CD4-positive, CD25-positive, alpha-beta regulatory T cell (primary cell): ENCODE results near the gene CWC25. TPM values are rescaled to one million over a fixed set of nuclear protein-coding genes. Genes with fewer than 3 reads are reported as not detected.
"Not testable (repeated sequence)": the region's sequence is repeated elsewhere in the genome, so short reads cannot be mapped to it uniquely, and the experiment has no call there.

Experiments used
- ATAC-seq, 2 donors: fragments of 150-1000 bp; cut with Tn5 transposase; one replicate each; pipeline ENCODE4 v1.10.0; 2021; ENCODE audit warnings: low read depth in 2 of 2, moderate number of reproducible peaks in 2 of 2, moderate library complexity in 1 of 2
- DNase-seq, 3 donors: peaks; one replicate each; pipeline versions ENCODE4 v3.0.0 to v3.0.0-alpha.2; 2012 to 2022; ENCODE audit warnings: mixed read lengths in 1 of 3
- H3K27ac ChIP-seq: one replicate; pipeline ENCODE4 v1.7.0; 2013; ENCODE audit warnings: mild to moderate bottlenecking, low read length; ENCODE audit not compliant: insufficient read depth, poor library complexity, severe bottlenecking
- H3K27me3 ChIP-seq: one replicate; pipeline ENCODE4 v1.7.0; 2013; ENCODE audit warnings: low read length; ENCODE audit not compliant: control insufficient read depth, insufficient read depth
- H3K36me3 ChIP-seq: one replicate; pipeline ENCODE4 v1.7.0; 2013; ENCODE audit warnings: mild to moderate bottlenecking, low read length, moderate library complexity; ENCODE audit not compliant: control insufficient read depth, insufficient read depth
- H3K4me1 ChIP-seq: 2 replicates; pipeline ENCODE4 v1.7.0; 2013; ENCODE audit warnings: mild to moderate bottlenecking, low read length; ENCODE audit not compliant: insufficient read depth, control insufficient read depth, poor library complexity, severe bottlenecking
- H3K4me3 ChIP-seq: one replicate; pipeline ENCODE4 v1.7.0; 2013; ENCODE audit warnings: low read depth, mild to moderate bottlenecking, low read length, moderate library complexity
- H3K9me3 ChIP-seq, 2 experiments: 1 replicate in 1 of 2; 2 replicates in 1 of 2; pipeline ENCODE4 v1.7.0; 2013; ENCODE audit warnings: low read length in 2 of 2, mild to moderate bottlenecking in 1 of 2, moderate library complexity in 1 of 2; ENCODE audit not compliant: control insufficient read depth in 2 of 2
- H3K27ac Mint-ChIP-seq, 3 donors: one replicate each; pipeline ENCODE4 v1.8.0; 2020 to 2022; ENCODE audit warnings: mild to moderate bottlenecking in 3 of 3, mixed read lengths in 3 of 3, moderate library complexity in 2 of 3
- H3K27me3 Mint-ChIP-seq: one replicate; pipeline ENCODE4 v1.8.0; 2022; ENCODE audit warnings: mild to moderate bottlenecking, mixed read lengths
- H3K36me3 Mint-ChIP-seq: one replicate; pipeline ENCODE4 v1.8.0; 2020; ENCODE audit warnings: mixed read lengths
- H3K4me1 Mint-ChIP-seq, 4 donors: one replicate each; pipeline ENCODE4 v1.8.0; 2020 to 2022; ENCODE audit warnings: mixed read lengths in 4 of 4, mild to moderate bottlenecking in 1 of 4
- H3K4me3 Mint-ChIP-seq, 4 donors: one replicate each; pipeline ENCODE4 v1.8.0; 2020 to 2022; ENCODE audit warnings: mild to moderate bottlenecking in 4 of 4, mixed read lengths in 4 of 4, moderate library complexity in 3 of 4
- H3K9me3 Mint-ChIP-seq, 7 donors: one replicate each; pipeline ENCODE4 v1.8.0; 2020 to 2022; ENCODE audit warnings: mixed read lengths in 7 of 7, mild to moderate bottlenecking in 3 of 7, moderate library complexity in 2 of 7
- polyA plus RNA-seq, 4 donors: library from polyadenylated mRNA; unstranded; fragments of 300-500 nt; fragmentation: Illumina TruSeq; gene quantifications; one replicate each; pipeline ENCODE4 v1.2.3, GENCODE V29; 2021
- total RNA-seq: library from RNA; stranded (reverse); gene quantifications from one replicate; pipeline ENCODE4 v1.2.3, GENCODE V29; 2022

The CWC25 gene
- total and polyA plus RNA-seq, 5 donors from 2014 or later, result 4.4 to 69.5 (median 9.4) TPM

DNA sequence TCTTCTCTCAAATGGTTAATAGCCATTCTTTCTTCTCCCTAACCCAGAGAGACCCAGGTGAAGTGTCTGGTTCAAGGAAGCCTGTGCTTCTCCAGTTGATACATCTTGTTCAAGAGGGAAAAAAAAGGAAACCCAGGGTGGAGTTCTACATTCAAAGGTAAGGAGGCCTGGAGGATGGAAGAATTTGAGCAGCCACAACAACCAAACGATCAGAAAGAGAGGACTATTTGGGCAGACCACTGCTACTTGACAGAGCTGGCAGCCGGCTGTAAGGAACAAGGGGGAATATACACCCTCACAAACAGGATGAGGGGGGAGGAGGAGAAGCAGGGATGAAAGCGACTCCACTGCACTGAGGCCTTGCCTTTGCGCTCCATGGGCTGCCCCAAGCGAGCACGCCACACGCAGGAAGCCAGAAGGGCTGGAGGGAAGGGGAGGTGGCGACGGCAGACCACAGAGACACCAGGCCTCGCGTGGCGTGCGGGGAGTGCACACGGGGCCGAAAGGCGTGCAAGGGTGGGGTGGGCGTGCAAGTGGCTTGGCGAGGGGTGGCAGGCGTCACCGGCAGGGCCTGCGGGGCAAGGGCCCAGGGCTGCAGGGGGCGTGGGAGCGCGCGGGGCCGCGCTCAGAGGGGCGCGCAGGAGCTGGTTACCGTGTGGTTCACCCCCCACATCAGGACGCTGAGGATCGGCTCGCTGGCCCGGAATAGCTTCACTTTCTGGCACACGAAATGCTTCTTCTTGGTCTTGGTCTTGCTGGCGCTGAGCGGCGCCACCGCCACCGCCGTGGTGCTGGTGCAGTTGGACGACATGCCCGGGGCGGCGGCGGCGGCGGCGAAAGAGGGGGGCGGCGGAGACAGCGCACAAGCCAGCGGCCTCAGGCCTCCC lies 26.3 kb downstream of the CWC25 start:
- Mint-ChIP-seq H3K9me3 (no peaks in the 10 kb centered on the region), H3K27me3 (no peaks in the 10 kb centered on the region), H3K4me3 (peak overlapping the region; percentile 89 to 96 (median 94)), H3K36me3 (peaks cover 26% of the 10 kb centered on the region), H3K27ac (peak overlapping the region; percentile 87 to 94 (median 87)), H3K4me1 (peaks cover 16 to 52% (median 42%) of the 10 kb centered on the region in 4 donors)
- peak in 2 of 3 donors; percentile 47 to 80 for DNase-seq
- Histone ChIP-seq H3K4me1 (peaks cover 25% of the 10 kb centered on the region), H3K9me3 (no peaks in the 10 kb centered on the region), H3K4me3 (peak overlapping the region; percentile 88), H3K27me3 (no peaks in the 10 kb centered on the region), H3K36me3 (peaks cover 25% of the 10 kb centered on the region), H3K27ac (peak overlapping the region; percentile 87)
- ATAC-seq, result peak; percentile 32 to 40

DNA sequence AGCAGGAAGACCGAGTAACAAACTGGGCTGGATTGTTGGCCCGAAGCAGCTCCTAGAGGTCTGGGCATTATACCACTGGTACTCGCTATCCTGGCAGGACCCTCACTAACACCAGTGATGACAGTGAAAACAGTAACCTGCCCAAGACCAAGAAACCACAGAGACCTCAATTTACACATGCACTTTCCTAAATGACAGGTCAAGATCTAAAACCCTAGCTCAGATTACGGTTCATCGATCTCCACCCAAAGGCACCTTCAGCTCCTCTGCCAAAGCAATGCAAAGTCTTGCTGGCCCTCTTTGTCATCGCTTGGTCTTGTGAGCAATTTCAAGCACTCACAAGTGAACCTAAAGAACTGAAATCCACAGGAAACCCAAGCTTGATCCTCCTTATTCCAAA lies 27.3 kb downstream of the CWC25 start:
- no peak for DNase-seq
- Mint-ChIP-seq H3K4me1 (peaks cover 16 to 53% (median 45%) of the 10 kb centered on the region in 4 donors), H3K4me3 (peak overlapping the region; percentile 89 to 96 (median 94)), H3K9me3 (no peaks in the 10 kb centered on the region), H3K36me3 (peaks cover 22% of the 10 kb centered on the region), H3K27me3 (no peaks in the 10 kb centered on the region), H3K27ac (peak overlapping the region; percentile 15 to 94 (median 87))
- peaks cover 18% of the 10 kb centered on the region for H3K36me3 ChIP-seq
- H3K27ac ChIP-seq, result peak overlapping the region; percentile 87
- no peaks in the 10 kb centered on the region for H3K9me3 ChIP-seq
- H3K4me3 ChIP-seq, result peak overlapping the region; percentile 88
- ATAC-seq, result no peak
- H3K27me3 ChIP-seq, result no peaks in the 10 kb centered on the region
- peaks cover 25% of the 10 kb centered on the region for H3K4me1 ChIP-seq

DNA sequence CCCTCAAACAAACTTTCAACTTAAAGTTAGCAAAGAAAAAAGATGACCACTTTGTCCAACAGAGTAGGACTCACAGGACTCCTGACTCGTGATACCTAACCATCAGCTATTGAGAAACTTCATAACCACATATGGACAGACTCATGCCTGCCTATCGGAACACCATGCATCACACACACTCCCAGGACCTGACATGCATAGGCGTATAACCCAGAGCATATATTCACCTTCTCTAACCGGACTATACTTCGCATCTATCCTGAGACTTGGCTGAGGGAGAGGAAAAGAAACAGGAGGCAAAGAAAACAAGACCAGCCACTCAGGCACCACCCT lies 28.0 kb downstream of the CWC25 start:
- Mint-ChIP-seq H3K4me3 (peak overlapping the region; percentile 89 to 96 (median 94)), H3K9me3 (no peaks in the 10 kb centered on the region), H3K4me1 (peaks cover 16 to 56% (median 47%) of the 10 kb centered on the region in 4 donors), H3K36me3 (peaks cover 20% of the 10 kb centered on the region), H3K27ac (peak overlapping the region in 2 of 3 donors; percentile 13 to 52), H3K27me3 (no peaks in the 10 kb centered on the region)
- Histone ChIP-seq H3K4me3 (peak overlapping the region; percentile 88), H3K27me3 (no peaks in the 10 kb centered on the region), H3K27ac (no peak overlapping the region), H3K36me3 (peaks cover 11% of the 10 kb centered on the region), H3K4me1 (peaks cover 25% of the 10 kb centered on the region), H3K9me3 (no peaks in the 10 kb centered on the region)
- ATAC-seq (no peak), DNase-seq (no peak)

GRCh38 chr17:38796451-38797157 lies 28.5 kb downstream of the CWC25 start:
- Mint-ChIP-seq H3K27me3 (no peaks in the 10 kb centered on the region), H3K27ac (peak overlapping the region in 2 of 3 donors; percentile 6 to 81), H3K4me3 (peak overlapping the region; percentile 89 to 96 (median 94)), H3K4me1 (peaks cover 16 to 58% (median 47%) of the 10 kb centered on the region in 4 donors), H3K36me3 (peaks cover 16% of the 10 kb centered on the region), H3K9me3 (no peaks in the 10 kb centered on the region)
- H3K36me3 ChIP-seq, result peaks cover 6% of the 10 kb centered on the region
- H3K27ac ChIP-seq, result no peak overlapping the region
- DNase-seq, result no peak
- H3K4me1 ChIP-seq, result peaks cover 25% of the 10 kb centered on the region
- H3K9me3 ChIP-seq, result no peaks in the 10 kb centered on the region
- ATAC-seq, result no peak
- H3K27me3 ChIP-seq, result no peaks in the 10 kb centered on the region
- no peak overlapping the region for H3K4me3 ChIP-seq

DNA sequence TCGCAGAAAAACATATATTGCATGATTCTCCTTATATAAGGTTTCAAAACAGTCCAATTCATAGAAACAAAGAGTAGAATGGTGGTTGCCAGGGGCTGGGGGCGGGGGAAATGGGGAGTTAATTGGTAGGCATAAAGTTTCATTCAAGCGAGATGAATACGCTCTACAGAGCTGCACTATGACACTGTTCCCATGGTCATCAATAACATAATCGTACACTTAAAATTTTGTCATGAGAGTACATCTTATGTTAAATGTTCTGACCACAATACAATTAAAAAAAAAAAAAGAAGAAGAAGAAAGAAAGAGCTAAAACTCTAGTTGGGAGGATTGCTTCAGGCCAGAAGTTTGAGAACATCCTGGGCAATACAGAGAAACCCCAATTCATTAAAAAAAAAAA lies 30.9 kb downstream of the CWC25 start:
- no peak overlapping the region for H3K27ac ChIP-seq
- H3K4me1 Mint-ChIP-seq, result peaks cover 23 to 65% (median 48%) of the 10 kb centered on the region in 4 donors
- ATAC-seq (no peak), DNase-seq (no peak)
- H3K4me1 ChIP-seq, result peaks cover 19% of the 10 kb centered on the region
- H3K36me3 ChIP-seq, result no peaks in the 10 kb centered on the region
- no peak overlapping the region for H3K27ac Mint-ChIP-seq
- H3K36me3 Mint-ChIP-seq, result peaks cover 18% of the 10 kb centered on the region
- no peaks in the 10 kb centered on the region for H3K27me3 Mint-ChIP-seq
- no peak overlapping the region for H3K4me3 ChIP-seq
- H3K4me3 Mint-ChIP-seq, result peak overlapping the region in 1 of 4 donors; percentile 60
- no peaks in the 10 kb centered on the region for H3K27me3 ChIP-seq
- no peaks in the 10 kb centered on the region for H3K9me3 ChIP-seq
- no peaks in the 10 kb centered on the region for H3K9me3 Mint-ChIP-seq

DNA sequence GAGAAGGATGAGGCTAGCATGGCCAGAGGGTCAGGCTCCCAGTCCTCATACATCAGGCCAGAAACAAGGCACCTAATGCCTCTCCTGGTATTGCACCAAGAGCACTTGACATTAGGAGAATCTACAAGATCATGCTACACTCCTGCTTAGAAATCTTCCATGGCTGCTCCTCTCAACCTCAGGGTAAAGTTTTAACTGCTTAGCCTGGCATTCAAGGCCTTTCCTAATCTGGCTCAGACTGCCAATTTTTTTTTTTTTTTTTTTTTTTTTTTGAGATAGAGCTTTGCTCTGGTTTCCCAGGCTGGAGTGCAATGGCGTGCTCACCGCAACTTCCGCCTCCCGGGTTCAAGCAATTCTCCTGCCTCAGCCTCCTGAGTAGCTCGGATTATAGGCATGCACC lies 34.0 kb downstream of the CWC25 start:
- Histone ChIP-seq H3K27ac (no peak overlapping the region), H3K9me3 (no peaks in the 10 kb centered on the region), H3K4me1 (no peaks in the 10 kb centered on the region), H3K4me3 (no peak overlapping the region), H3K27me3 (no peaks in the 10 kb centered on the region), H3K36me3 (peaks cover 8% of the 10 kb centered on the region)
- Mint-ChIP-seq H3K9me3 (no peaks in the 10 kb centered on the region), H3K36me3 (peaks cover 18% of the 10 kb centered on the region), H3K27me3 (no peaks in the 10 kb centered on the region), H3K4me1 (peaks cover 11 to 42% (median 24%) of the 10 kb centered on the region in 4 donors), H3K4me3 (no peak overlapping the region), H3K27ac (no peak overlapping the region)
- ATAC-seq (no peak), DNase-seq (no peak)

GRCh38 chr17:38790148-38790707 lies 34.9 kb downstream of the CWC25 start:
- H3K36me3 Mint-ChIP-seq, result peaks cover 24% of the 10 kb centered on the region
- H3K27me3 Mint-ChIP-seq, result not testable (repeated sequence)

More at GRCh38 chr17:38790148-38790707, 34.9 kb downstream of the CWC25 start:
- not testable (repeated sequence) for H3K4me1 ChIP-seq, H3K4me3 Mint-ChIP-seq, ATAC-seq, H3K27me3 ChIP-seq, H3K9me3 ChIP-seq, H3K27ac ChIP-seq, DNase-seq, H3K27ac Mint-ChIP-seq, H3K4me3 ChIP-seq, H3K9me3 Mint-ChIP-seq
- peaks cover 11 to 33% (median 21%) of the 10 kb centered on the region in 4 donors for H3K4me1 Mint-ChIP-seq
- peaks cover 15% of the 10 kb centered on the region for H3K36me3 ChIP-seq
